ENCODE measurements around the gene SHISAL2A. TPM values are rescaled to one million over a fixed set of nuclear protein-coding genes. Genes with fewer than 3 reads are reported as not detected.

SHISAL2A gene
- total RNA-seq, 6 donors from 2014 or later, result 0.24 to 10.5 (median 3.0) TPM; not detected in 3

DNA sequence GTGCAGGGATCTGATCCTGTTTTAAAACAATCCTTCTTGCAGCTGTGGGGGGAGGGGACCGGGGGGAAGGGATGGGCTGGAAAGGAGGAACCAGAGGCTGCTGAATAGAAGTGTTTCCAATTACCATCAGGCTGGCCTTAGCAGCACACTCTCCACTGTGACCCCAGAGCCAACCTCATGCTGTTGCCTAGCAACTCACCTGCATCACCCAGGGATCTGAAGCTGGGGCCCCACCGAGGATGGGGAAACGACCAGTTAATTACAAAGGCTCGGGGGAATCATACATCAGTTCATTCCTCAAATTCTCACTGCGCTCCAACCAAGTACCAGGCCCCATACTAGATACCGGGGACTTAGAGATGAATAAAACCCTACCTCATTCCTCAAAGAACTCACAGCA, 42.7 kb upstream of the SHISAL2A start:
- Histone ChIP-seq H3K4me3 (no peak overlapping the region), H3K9me3 (no peaks in the 10 kb centered on the region), H3K4me1 (peaks cover 0 to 5% (median 0%) of the 10 kb centered on the region in 4 donors), H3K27ac (no peak overlapping the region), H3K27me3 (no peaks in the 10 kb centered on the region), H3K36me3 (no peaks in the 10 kb centered on the region)
- ATAC-seq (ENCODE audit: low FRiP score in 2 of 2) (no peak), DNase-seq (no peak)
- TF ChIP-seq, protein P1, sequence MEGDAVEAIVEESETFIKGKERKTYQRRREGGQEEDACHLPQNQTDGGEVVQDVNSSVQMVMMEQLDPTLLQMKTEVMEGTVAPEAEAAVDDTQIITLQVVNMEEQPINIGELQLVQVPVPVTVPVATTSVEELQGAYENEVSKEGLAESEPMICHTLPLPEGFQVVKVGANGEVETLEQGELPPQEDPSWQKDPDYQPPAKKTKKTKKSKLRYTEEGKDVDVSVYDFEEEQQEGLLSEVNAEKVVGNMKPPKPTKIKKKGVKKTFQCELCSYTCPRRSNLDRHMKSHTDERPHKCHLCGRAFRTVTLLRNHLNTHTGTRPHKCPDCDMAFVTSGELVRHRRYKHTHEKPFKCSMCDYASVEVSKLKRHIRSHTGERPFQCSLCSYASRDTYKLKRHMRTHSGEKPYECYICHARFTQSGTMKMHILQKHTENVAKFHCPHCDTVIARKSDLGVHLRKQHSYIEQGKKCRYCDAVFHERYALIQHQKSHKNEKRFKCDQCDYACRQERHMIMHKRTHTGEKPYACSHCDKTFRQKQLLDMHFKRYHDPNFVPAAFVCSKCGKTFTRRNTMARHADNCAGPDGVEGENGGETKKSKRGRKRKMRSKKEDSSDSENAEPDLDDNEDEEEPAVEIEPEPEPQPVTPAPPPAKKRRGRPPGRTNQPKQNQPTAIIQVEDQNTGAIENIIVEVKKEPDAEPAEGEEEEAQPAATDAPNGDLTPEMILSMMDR (IDR thresholded peaks at IDR 0.05), result no peak
- no peak for TF ChIP-seq EP300 (IDR thresholded peaks at IDR 0.05)
- no peak for TF ChIP-seq POLR2AphosphoS5 (IDR thresholded peaks at IDR 0.05)
- no peak for TF ChIP-seq POLR2A (IDR thresholded peaks at IDR 0.05)
- WGBS, 2 donors, result 63 to 67% methylated on average over 6 of the region's 6 CpGs

DNA sequence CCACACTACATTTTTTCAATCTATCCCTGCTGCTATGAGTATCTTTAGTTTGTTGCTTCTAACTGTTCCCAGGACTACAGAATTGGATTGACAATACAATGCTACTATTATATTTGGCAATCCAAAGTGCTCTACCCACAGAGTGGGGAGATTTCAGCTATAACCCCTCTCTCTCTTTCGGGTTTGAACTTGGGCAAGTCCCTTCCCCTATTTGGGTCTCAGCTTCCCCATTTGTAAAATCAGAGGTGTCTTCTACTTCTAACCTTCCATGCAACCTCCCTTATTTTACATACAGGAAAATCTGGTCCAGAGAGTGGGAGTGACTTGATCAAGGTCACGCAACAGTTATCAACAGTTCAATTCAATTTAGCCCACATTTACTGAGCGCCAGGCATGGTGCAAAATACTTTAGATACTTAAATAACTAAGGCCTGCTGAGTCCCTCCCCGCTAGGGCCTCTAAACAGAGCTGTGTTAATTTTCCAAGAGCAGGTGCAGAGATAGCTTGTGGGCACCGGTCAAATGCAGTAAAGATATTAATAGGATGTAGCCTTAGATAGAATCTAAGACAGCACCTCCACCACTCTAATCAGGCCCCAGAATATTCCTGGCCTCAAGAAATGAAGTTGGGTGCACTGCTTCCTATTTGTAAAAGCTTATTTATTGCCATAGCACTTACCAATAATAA, 40.2 kb upstream of the SHISAL2A start:
- Histone ChIP-seq H3K27ac (no peak overlapping the region), H3K4me1 (peaks cover 0 to 5% (median 0%) of the 10 kb centered on the region in 4 donors), H3K27me3 (no peaks in the 10 kb centered on the region), H3K4me3 (no peak overlapping the region), H3K36me3 (no peaks in the 10 kb centered on the region), H3K9me3 (no peaks in the 10 kb centered on the region)
- no peak for ATAC-seq (ENCODE audit: low FRiP score in 2 of 2)
- no peak for DNase-seq
- WGBS, 2 donors, result 88 to 93% methylated on average over 5 of the region's 5 CpGs
- TF ChIP-seq, protein P1 (IDR thresholded peaks at IDR 0.05), result no peak
- no peak for TF ChIP-seq EP300 (IDR thresholded peaks at IDR 0.05)
- no peak for TF ChIP-seq POLR2A (IDR thresholded peaks at IDR 0.05)
- no peak for TF ChIP-seq POLR2AphosphoS5 (IDR thresholded peaks at IDR 0.05)

DNA sequence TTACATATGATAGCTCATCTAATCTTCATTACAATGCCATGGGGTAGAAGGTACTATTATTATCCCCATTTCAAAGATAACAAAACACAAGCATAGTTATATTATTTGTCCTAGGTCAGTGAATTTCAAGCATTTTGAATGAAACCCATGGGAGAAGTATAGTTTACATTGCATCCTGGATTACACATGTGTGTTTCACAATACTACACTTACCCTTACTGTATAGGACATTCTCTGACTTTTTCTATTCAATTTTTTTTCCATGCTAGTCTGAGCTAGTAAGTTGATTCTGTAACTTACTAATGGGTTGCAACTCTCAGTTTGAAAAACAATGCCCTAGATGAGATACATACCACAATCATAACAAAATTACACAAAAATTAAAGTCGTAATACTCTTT, 39.5 kb upstream of the SHISAL2A start:
- ATAC-seq (ENCODE audit: low FRiP score in 2 of 2) (no peak), DNase-seq (no peak)
- no peak for TF ChIP-seq POLR2AphosphoS5 (IDR thresholded peaks at IDR 0.05)
- no peak for TF ChIP-seq EP300 (IDR thresholded peaks at IDR 0.05)
- no peak for TF ChIP-seq POLR2A (IDR thresholded peaks at IDR 0.05)
- TF ChIP-seq, protein P1 (IDR thresholded peaks at IDR 0.05), result no peak
- H3K36me3 ChIP-seq, result no peaks in the 10 kb centered on the region
- H3K4me1 ChIP-seq, result peaks cover 0 to 5% (median 0%) of the 10 kb centered on the region in 4 donors
- 86 to 100% methylated on average over 1 of the region's 1 CpG for WGBS, 2 donors
- no peak overlapping the region for H3K27ac ChIP-seq
- H3K4me3 ChIP-seq, result no peak overlapping the region
- no peaks in the 10 kb centered on the region for H3K9me3 ChIP-seq
- H3K27me3 ChIP-seq, result no peaks in the 10 kb centered on the region

DNA sequence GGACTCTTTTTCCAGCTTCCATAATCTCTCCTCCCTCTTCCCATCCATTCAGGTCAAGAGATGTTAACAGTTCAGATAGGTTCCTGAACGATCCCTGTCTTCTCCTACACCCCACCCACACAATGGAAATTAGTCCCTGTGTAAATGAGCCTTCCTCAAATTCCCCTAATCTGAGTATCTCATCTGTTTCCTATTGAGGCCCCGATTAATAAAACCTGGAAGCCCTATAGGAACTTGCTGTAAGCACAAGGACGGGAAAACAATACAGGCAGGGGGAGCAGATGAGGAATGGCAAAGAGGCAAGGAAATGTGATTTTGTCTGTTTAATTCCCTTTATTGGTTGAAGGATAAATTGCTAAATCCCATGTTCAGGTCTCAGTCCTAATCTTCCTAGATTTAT, 37.9 kb upstream of the SHISAL2A start:
- WGBS, 2 donors, result 36 to 46% methylated on average over 3 of the region's 3 CpGs
- Histone ChIP-seq H3K4me1 (peaks cover 0 to 5% (median 0%) of the 10 kb centered on the region in 4 donors), H3K27ac (no peak overlapping the region), H3K9me3 (no peaks in the 10 kb centered on the region), H3K4me3 (no peak overlapping the region), H3K27me3 (no peaks in the 10 kb centered on the region), H3K36me3 (no peaks in the 10 kb centered on the region)
- DNase-seq, result no peak
- ATAC-seq (ENCODE audit: low FRiP score in 2 of 2), result no peak
- TF ChIP-seq, protein P1 (IDR thresholded peaks at IDR 0.05), result no peak
- TF ChIP-seq POLR2A (IDR thresholded peaks at IDR 0.05) (no peak), POLR2AphosphoS5 (IDR thresholded peaks at IDR 0.05) (no peak), EP300 (IDR thresholded peaks at IDR 0.05) (no peak)

DNA sequence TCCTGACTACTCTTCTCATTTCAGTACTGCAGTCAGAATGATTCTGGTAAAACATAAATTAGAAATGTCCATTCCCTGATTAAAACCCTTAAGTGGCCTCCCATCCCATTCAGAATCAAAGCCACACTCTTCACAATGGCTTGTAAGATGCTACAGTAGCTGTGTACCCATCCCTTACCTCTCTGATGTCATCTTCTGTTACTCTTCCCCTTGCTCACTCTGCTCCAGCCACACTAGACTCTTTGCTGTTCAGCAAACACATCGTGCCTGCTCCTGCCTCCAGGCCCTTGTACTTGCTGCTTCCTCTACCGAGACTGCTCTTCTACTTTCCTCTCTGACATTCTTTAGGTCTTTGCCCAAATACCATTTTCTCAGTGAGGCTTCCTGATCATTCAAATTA, 35.1 kb upstream of the SHISAL2A start:
- H3K4me1 ChIP-seq, result peaks cover 9 to 19% (median 11%) of the 10 kb centered on the region in 4 donors
- H3K27ac ChIP-seq, result no peak overlapping the region
- TF ChIP-seq POLR2AphosphoS5 (IDR thresholded peaks at IDR 0.05), result no peak
- TF ChIP-seq, protein P1 (IDR thresholded peaks at IDR 0.05), result no peak
- no peak for TF ChIP-seq POLR2A (IDR thresholded peaks at IDR 0.05)
- no peak for TF ChIP-seq EP300 (IDR thresholded peaks at IDR 0.05)
- no peaks in the 10 kb centered on the region for H3K9me3 ChIP-seq
- DNase-seq, result no peak
- ATAC-seq (ENCODE audit: low FRiP score in 2 of 2), result no peak
- 69 to 74% methylated on average over 2 of the region's 2 CpGs for WGBS, 2 donors
- no peaks in the 10 kb centered on the region for H3K36me3 ChIP-seq
- no peak overlapping the region for H3K4me3 ChIP-seq
- no peaks in the 10 kb centered on the region for H3K27me3 ChIP-seq

All from upper lobe of left lung (tissue), 6 donors.